ENCODE measurements around the gene FSTL4.

DNA sequence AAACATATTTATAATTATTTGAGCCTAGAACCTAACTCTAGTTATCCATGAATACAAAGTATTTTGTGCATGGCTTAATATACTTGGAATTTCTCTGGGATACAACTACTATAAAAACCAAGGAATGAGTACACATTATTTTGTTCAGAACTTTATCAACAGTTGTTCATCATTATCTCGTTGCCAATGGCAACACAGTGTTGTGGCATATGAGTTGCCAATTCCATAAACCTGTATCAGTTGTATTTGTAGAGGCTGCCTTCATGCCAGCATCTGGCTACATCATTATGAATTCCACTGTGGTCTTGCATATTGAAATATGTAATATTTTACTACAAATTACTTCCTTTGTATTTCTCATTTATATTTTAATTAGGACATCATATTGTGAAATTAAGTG is 250.4 kb downstream of the FSTL4 start:
- TF ChIP-seq, protein P1, sequence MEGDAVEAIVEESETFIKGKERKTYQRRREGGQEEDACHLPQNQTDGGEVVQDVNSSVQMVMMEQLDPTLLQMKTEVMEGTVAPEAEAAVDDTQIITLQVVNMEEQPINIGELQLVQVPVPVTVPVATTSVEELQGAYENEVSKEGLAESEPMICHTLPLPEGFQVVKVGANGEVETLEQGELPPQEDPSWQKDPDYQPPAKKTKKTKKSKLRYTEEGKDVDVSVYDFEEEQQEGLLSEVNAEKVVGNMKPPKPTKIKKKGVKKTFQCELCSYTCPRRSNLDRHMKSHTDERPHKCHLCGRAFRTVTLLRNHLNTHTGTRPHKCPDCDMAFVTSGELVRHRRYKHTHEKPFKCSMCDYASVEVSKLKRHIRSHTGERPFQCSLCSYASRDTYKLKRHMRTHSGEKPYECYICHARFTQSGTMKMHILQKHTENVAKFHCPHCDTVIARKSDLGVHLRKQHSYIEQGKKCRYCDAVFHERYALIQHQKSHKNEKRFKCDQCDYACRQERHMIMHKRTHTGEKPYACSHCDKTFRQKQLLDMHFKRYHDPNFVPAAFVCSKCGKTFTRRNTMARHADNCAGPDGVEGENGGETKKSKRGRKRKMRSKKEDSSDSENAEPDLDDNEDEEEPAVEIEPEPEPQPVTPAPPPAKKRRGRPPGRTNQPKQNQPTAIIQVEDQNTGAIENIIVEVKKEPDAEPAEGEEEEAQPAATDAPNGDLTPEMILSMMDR (conservative IDR thresholded peaks at IDR 0.05; ENCODE audit: low read depth in 2 of 2): no peak
- TF ChIP-seq, protein P2, sequence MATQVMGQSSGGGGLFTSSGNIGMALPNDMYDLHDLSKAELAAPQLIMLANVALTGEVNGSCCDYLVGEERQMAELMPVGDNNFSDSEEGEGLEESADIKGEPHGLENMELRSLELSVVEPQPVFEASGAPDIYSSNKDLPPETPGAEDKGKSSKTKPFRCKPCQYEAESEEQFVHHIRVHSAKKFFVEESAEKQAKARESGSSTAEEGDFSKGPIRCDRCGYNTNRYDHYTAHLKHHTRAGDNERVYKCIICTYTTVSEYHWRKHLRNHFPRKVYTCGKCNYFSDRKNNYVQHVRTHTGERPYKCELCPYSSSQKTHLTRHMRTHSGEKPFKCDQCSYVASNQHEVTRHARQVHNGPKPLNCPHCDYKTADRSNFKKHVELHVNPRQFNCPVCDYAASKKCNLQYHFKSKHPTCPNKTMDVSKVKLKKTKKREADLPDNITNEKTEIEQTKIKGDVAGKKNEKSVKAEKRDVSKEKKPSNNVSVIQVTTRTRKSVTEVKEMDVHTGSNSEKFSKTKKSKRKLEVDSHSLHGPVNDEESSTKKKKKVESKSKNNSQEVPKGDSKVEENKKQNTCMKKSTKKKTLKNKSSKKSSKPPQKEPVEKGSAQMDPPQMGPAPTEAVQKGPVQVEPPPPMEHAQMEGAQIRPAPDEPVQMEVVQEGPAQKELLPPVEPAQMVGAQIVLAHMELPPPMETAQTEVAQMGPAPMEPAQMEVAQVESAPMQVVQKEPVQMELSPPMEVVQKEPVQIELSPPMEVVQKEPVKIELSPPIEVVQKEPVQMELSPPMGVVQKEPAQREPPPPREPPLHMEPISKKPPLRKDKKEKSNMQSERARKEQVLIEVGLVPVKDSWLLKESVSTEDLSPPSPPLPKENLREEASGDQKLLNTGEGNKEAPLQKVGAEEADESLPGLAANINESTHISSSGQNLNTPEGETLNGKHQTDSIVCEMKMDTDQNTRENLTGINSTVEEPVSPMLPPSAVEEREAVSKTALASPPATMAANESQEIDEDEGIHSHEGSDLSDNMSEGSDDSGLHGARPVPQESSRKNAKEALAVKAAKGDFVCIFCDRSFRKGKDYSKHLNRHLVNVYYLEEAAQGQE (IDR thresholded peaks at IDR 0.05; ENCODE audit: unreplicated experiment): no peak
- TF ChIP-seq EZH2phosphoT487 (IDR thresholded peaks at IDR 0.05; ENCODE audit: unreplicated experiment) (no peak), CREB1 (CRISPR knock-in tag; IDR thresholded peaks at IDR 0.05; ENCODE audit: low read depth) (no peak), POLR2AphosphoS5 (IDR thresholded peaks at IDR 0.05; ENCODE audit: low read depth) (no peak)
